Measurements from ENCODE around the gene ADIPOQ.
"Not testable (repeated sequence)": the region's sequence is repeated elsewhere in the genome, so short reads cannot be mapped to it uniquely, and the experiment has no call there.

The ADIPOQ gene

DNA sequence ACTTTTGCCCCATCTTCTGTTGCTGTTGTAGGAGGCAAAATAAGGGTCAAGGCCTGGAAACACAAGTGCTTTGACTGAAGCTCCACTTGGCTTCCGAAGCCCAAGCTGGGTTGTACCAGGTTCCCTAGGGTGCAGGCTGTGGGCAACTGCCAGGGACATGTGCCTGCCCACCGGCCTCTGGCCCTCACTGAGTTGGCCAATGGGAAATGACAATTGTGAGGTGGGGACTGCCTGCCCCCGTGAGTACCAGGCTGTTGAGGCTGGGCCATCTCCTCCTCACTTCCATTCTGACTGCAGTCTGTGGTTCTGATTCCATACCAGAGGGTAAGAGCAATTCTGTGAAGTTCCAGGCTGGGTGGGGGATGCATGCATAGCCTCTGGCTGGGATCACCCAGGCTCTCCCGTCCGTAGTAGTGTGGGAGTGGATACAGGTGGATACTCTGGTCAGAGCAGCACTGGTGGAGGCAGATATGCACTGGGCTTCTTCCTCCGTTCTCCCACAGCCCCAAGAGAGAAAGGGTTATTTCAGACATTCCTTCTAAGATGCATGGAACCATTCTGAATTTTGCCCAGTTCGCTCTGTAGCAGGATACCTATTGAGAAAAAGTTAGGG is at the start of gene ADIPOQ:
Gene ADIPOQ, plus strand, starts transcription at position 285 of the 613 bp plus-strand sequence. CDS start 10,349 bp downstream, outside the sequence.
- no peak within 1 kb of the TSS for H3K4me3 Mint-ChIP-seq
- no peak within 1 kb of the TSS for H3K27ac Mint-ChIP-seq
- H3K4me1 Mint-ChIP-seq: no peaks in the 10 kb centered on the region
- no peaks in the 10 kb centered on the region for H3K9me3 Mint-ChIP-seq
- no peaks in the 10 kb centered on the region for H3K36me3 Mint-ChIP-seq
- peaks cover 1% of the 10 kb centered on the region for H3K27me3 Mint-ChIP-seq

DNA sequence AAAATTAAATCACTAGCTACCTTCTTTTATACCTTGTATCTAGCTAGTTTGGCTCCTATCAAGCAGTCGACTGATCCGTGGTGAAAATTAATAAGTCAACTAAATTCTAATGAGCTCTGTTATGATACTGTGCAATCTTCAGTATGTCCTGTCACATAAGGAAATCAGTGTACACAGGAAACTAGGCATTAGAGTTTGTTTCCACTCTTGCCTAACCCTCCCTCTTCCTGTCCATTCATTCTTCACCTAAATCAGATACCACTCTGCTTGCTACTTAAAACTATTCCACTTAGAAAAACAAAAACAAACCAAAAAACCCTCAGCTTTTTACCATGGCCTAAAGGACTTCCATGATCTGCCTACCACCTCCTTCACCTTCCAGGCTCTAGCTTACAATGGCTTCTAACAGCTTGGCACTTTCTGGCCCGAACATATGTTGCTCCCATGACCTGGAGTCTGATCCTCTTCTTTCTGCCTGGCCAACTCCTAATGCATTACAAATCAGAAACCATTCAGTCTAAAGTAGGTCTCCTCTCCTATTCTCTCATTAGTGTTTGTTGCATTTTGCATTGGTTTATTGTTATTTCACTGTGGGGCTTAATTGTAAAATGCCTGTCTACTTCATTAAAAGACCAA is 44.2 kb upstream of the ADIPOQ start:
- Mint-ChIP-seq H3K4me3 (no peak overlapping the region), H3K27ac (no peak overlapping the region), H3K27me3 (no peaks in the 10 kb centered on the region), H3K36me3 (peaks cover 15% of the 10 kb centered on the region), H3K9me3 (no peaks in the 10 kb centered on the region), H3K4me1 (peaks cover 19% of the 10 kb centered on the region)

DNA sequence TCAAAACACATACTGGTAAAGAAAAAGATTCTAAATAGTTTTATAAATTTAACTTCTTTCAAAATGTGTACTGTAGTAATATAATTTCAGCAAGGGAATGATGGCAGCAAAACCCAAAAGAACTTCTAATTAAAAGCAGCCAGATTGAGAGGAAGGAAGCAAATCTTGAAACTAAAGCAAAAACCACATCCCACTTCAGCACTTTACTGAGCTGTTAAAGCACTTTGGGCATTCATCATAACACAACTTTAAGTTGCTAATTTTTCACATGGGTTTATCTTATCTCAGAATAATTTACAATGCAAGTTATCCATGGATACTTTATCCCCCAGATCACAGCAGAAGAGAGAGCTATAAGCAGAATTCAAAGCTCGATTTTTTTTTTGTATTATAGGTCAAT is 42.2 kb upstream of the ADIPOQ start:
- Mint-ChIP-seq H3K27me3 (no peaks in the 10 kb centered on the region), H3K36me3 (peaks cover 12% of the 10 kb centered on the region), H3K27ac (no peak overlapping the region), H3K4me1 (peaks cover 19% of the 10 kb centered on the region), H3K4me3 (no peak overlapping the region), H3K9me3 (no peaks in the 10 kb centered on the region)

DNA sequence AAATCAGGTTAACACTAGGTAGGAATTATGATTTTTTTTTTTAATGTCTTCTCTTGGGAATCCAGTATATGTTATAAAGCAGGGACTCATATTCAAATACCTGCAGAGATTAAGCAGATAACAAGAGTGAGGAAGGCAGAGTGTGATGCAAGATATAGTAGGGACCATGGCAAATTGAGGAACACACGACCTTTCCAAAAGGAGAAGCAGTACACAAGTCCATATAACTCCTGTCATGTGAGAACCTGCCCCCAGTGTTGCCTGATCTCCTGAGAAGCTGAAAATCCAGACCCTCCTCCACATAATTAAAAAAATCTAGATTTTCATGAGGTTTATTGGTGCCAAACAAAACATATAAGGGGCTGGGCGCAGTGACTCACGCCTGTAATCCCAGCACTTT is 39.8 kb upstream of the ADIPOQ start:
- Mint-ChIP-seq H3K4me1 (peaks cover 30% of the 10 kb centered on the region), H3K4me3 (no peak overlapping the region), H3K27me3 (no peaks in the 10 kb centered on the region), H3K27ac (no peak overlapping the region), H3K36me3 (peaks cover 10% of the 10 kb centered on the region), H3K9me3 (no peaks in the 10 kb centered on the region)

DNA sequence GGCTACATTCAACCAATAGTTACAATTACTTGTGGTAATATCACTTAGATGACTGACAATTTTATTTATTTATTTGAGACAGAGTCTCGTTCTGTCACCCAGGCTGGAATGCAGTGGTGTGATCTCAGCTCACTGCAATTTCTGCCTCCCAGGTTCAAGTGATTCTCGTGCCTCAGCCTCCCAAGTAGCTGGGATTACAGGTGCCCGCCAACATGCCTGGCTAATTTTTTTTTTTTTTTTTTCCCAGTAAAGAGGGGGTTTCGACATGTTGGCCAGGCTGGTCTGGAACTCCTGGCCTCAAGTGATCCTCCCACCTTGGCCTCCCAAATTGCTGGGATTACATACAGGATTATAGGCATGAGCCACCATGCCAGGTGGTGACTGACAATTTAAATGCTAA is 39.1 kb upstream of the ADIPOQ start:
- not testable (repeated sequence) for H3K4me3 Mint-ChIP-seq, H3K27ac Mint-ChIP-seq, H3K36me3 Mint-ChIP-seq, H3K9me3 Mint-ChIP-seq, H3K27me3 Mint-ChIP-seq
- H3K4me1 Mint-ChIP-seq: peaks cover 27% of the 10 kb centered on the region

DNA sequence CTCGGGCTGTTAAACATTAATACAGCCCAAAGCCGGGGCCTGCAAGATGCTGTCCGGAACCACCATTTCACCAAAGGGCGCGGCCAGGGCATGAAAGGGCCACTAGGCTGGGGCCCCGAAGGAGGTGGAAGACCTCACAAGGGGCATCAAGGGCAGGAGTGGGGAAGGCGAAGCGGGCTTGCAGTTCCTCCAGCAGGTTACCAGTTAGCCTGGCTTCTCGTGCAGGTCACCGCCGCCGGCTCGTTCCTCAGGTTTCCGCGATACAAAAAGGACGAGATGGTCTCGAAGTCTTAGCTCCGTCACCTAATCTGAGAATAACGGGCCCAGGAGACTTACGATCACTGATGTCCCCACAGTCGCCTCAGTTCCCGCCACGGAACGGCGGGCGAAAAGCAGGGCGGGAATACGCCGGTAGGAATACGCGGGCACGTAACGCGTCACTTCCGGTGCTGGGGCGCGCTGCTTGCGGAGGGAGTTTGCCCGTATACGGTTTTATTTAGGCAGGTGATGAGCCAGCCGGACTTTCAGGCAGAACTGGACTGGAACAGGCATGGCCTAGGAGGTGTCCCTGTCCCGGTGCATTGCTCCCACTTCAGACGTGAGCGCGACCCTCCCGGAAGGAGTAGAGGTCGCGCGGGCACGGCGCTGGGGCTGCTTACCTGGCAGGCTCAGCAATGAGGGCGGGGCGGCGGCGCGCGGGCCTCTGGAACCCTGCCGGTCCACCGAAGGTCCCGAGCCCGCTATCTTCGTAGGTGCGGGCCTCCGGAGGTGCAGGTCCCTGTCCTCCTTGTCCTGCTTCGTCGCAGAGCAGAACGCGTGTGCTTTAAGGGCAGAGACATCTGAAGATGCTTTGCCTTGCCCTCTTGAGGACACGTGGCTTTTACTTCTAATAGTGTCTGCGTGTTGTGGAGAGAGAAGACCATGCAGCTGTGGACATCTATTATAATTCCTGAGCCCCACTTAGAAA is 36.1 kb upstream of the ADIPOQ start, which contains the start of gene RFC4:
Gene RFC4, minus strand, starts transcription at position 394 of the 967 bp plus-strand sequence. CDS start 1,769 bp downstream, outside the sequence.
- Mint-ChIP-seq H3K27me3 (no peaks in the 10 kb centered on the region), H3K4me3 (peak within 1 kb of the TSS; percentile 92), H3K36me3 (peaks cover 2% of the 10 kb centered on the region), H3K4me1 (peaks cover 11% of the 10 kb centered on the region), H3K9me3 (no peaks in the 10 kb centered on the region), H3K27ac (peak within 1 kb of the TSS; percentile 92)

DNA sequence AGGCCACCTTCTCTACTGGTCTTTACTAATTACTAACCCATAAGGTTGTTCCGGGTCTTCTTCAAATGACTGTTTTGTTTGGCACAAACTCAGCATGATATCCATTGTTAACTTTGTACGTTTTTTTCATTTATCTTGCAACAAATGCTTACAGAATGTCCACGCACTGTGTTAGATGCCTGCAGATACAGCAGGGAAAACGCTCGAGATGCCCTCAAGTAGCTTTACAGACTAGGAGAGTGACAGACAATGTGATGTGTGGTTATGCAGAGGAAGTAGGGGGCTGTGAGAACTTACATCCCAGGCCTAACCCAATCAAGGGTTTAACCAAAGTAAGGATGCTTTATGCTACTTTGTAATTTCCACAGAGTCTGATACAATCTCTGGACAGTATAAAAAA is 35.3 kb upstream of the ADIPOQ start:
- Mint-ChIP-seq H3K4me1 (peaks cover 11% of the 10 kb centered on the region), H3K27ac (peak overlapping the region; percentile 92), H3K4me3 (peak overlapping the region; percentile 92), H3K27me3 (no peaks in the 10 kb centered on the region), H3K36me3 (peaks cover 2% of the 10 kb centered on the region), H3K9me3 (no peaks in the 10 kb centered on the region)

DNA sequence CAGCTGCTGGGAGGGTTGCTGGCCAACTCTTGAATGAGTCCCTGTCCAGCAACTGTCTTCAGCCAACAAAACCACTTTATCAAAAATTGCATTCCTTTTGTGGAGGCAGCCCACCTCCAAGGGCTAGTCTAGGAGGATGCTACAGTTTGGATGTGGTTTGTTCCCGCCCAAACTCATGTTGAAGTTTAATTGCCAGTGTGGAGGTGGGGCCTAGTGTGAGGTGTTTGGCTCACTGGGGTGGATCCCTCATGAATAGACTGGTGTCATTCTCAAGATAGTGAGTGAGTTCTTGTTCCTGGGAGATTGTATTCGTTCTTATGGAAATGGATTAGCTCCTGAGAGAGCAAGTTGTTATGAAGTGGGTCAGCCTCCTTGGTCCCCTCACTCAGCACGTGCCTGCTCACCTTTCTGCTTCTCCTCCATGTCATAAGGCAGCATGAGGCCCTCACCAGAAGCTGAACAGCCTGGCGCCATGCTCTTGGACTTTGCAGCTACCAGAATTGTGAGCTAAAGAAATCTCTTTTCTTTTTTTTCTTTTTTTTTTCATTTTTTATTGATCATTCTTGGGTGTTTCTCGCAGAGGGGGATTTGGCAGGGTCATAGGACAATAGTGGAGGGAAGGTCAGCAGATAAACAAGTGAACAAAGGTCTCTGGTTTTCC is 32.0 kb upstream of the ADIPOQ start:
- H3K27ac Mint-ChIP-seq: no peak overlapping the region
- peaks cover 11% of the 10 kb centered on the region for H3K4me1 Mint-ChIP-seq
- no peak overlapping the region for H3K4me3 Mint-ChIP-seq
- H3K36me3 Mint-ChIP-seq: no peaks in the 10 kb centered on the region
- peaks cover 2% of the 10 kb centered on the region for H3K27me3 Mint-ChIP-seq
- no peaks in the 10 kb centered on the region for H3K9me3 Mint-ChIP-seq

DNA sequence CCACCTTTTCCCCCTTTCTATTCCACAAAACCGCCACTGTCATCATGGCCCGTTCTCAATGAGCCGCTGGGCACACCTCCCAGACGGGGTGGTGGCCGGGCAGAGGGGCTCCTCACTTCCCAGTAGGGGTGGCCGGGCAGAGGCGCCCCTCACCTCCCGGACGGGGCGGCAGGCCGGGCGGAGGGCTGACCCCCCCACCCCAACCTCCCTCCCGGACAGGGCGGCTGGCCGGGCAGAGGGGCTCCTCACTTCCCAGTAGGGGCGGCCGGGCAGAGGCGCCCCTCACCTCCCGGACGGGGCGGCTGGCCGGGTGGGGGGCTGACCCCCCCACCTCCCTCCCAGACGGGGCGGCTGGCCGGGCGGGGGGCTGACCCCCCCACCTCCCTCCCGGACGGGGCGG is 31.2 kb upstream of the ADIPOQ start:
- H3K36me3 Mint-ChIP-seq, H3K9me3 Mint-ChIP-seq, H3K27me3 Mint-ChIP-seq, H3K27ac Mint-ChIP-seq, H3K4me3 Mint-ChIP-seq: not testable (repeated sequence)
- peaks cover 11% of the 10 kb centered on the region for H3K4me1 Mint-ChIP-seq

DNA sequence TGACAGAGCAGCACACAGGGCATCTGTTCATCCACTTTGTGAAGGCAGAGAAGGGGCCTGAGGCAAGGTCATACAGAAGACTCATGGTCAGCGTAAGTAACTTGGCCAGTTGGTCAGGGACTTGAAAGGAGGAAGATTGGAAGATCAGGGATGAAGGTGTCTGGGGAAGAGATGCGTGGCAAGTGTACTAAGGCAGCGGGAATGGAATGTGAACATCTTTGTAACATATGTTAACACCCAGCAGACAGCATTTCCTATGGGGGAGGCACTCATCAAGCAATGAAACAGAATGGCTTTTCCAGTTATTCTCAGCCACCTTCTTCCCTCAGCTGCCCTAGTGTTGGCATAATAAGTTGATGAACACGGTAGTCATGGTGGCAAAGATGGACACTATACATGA is 28.4 kb upstream of the ADIPOQ start:
- Mint-ChIP-seq H3K9me3 (no peaks in the 10 kb centered on the region), H3K36me3 (no peaks in the 10 kb centered on the region), H3K27ac (no peak overlapping the region), H3K27me3 (peaks cover 2% of the 10 kb centered on the region), H3K4me3 (no peak overlapping the region), H3K4me1 (no peaks in the 10 kb centered on the region)

DNA sequence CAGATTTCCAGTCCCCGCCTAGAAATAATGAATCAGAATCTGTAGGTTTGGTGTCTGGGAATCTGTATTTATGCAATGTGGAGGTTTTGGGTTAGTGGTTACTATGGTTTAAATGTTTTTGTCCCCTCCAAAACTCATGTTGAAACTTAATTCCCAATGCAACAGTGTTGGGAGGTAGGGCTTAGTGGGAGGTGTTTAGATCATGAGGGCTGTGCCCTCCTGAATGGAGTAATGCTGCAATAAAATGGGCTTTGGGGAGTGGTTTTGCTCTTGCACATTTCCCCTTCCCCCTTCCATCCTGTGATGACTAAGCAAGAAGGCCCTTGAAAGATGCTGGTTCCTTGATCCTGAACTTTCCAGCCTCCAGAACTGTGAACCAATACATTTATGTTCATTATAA is 27.1 kb upstream of the ADIPOQ start:
- H3K27ac Mint-ChIP-seq: no peak overlapping the region
- peaks cover 2% of the 10 kb centered on the region for H3K27me3 Mint-ChIP-seq
- H3K9me3 Mint-ChIP-seq: no peaks in the 10 kb centered on the region
- H3K4me1 Mint-ChIP-seq: no peaks in the 10 kb centered on the region
- H3K36me3 Mint-ChIP-seq: no peaks in the 10 kb centered on the region
- no peak overlapping the region for H3K4me3 Mint-ChIP-seq

DNA sequence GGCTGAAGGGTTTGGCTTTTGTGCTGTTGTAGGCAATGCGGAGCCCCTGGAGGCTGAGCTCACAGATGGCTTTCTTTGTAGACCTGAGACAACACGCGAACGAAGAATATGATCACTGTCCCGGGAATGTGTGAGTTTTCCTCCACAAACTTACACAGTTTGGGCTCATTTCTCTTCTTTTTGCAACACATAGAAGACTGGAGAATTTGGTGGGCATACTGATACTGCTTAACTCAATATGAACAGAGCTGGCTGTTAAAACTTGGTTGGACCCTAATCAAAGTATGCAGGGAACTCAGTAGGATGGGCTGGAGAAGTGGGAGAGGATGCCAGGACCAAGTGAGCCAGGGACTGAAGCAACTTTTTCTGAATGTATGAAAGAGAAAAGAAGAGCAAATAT is 24.0 kb upstream of the ADIPOQ start:
- no peaks in the 10 kb centered on the region for H3K4me1 Mint-ChIP-seq
- H3K27ac Mint-ChIP-seq: no peak overlapping the region
- no peaks in the 10 kb centered on the region for H3K36me3 Mint-ChIP-seq
- no peak overlapping the region for H3K4me3 Mint-ChIP-seq
- H3K9me3 Mint-ChIP-seq: no peaks in the 10 kb centered on the region
- no peaks in the 10 kb centered on the region for H3K27me3 Mint-ChIP-seq

DNA sequence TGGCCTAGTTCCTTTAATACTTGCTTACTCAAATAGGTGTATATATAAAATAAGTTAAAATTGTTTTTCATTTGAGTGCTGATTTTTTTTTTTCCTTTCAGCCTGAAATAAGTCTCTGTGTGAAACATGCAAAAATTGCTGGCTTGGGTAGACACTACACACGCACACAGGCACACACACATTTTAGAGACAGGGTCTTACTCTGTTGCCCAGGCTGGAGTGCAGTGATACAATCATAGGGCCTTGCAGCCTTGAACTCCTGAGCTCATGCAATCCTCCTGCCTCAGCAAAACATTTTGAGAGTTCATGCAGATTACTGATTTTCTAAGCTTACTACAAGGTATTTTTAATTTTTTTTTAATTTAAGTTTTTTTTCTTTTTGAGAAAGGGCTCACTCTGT is 23.6 kb upstream of the ADIPOQ start:
- peaks cover under 1% of the 10 kb centered on the region for H3K27me3 Mint-ChIP-seq
- no peak overlapping the region for H3K27ac Mint-ChIP-seq
- no peaks in the 10 kb centered on the region for H3K4me1 Mint-ChIP-seq

DNA sequence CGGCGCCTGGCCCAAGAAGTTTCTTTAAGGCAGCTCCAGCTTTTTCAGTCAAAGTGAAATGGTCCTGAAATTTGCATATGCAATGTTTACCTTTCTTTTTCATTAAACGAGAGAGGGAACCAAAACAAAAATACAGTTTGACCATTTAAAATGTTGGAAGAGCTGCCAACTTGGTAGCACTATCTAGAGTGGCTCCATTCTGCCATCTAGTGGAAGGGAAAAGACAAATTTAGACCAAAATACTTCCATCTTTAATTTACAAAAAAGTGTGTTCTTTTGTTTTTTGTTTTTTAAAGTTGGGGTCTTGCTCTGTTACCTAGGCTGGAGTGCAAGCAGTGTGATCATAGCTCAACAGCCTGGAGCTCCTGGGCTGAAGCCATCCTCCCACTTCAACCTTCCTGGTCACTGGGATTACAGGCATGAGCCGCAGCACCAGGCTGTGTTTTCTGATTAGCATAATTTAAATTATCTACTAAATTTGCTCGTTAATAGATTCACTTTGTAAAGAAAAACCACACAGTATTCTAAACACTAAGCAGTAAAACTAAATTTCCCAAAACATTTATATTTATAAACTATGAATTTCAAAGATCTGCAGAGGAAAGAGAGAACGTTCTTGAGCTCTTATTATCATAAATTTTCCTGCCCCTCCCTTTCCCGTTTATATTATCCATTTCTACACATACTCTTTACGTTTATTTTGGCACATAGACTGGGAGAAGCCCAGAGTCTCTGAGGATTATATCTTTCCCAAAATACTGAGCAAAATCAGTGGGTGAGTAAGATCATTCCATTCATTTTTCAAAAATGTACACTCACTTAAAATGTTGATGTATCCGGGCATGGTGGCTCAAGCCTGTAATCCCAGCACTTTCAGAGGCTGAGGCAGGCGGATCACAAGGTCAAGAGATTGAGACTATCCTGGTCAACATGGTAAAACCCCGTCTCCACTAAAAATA is 20.8 kb upstream of the ADIPOQ start:
- peaks cover 9% of the 10 kb centered on the region for H3K27me3 Mint-ChIP-seq
- no peaks in the 10 kb centered on the region for H3K36me3 Mint-ChIP-seq
- peaks cover 17% of the 10 kb centered on the region for H3K4me1 Mint-ChIP-seq
- H3K4me3 Mint-ChIP-seq: no peak overlapping the region
- H3K27ac Mint-ChIP-seq: no peak overlapping the region
- no peaks in the 10 kb centered on the region for H3K9me3 Mint-ChIP-seq

More for the DNA sequence above, 23.6 kb upstream of the ADIPOQ start:
- Mint-ChIP-seq H3K36me3 (no peaks in the 10 kb centered on the region), H3K4me3 (no peak overlapping the region), H3K9me3 (no peaks in the 10 kb centered on the region)

DNA sequence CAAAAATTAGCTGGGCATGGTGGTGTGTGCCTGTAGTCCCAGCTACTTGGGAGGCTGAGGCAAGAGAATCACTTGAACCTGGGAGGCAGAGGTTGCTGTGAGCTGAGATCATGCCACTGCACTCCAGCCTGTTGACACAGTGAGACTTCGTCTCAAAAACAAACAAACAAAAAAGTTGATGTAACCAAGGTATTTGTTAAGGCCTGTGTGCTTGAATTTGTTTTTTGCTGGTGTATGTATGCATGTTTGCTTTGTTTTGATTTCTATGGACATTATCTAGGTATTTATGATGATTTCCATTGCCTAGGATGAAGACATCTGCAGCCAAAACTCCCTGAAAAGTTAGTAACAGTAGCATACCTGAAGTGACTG is 20.1 kb upstream of the ADIPOQ start:
- H3K4me1 Mint-ChIP-seq: peaks cover 17% of the 10 kb centered on the region
- not testable (repeated sequence) for H3K9me3 Mint-ChIP-seq, H3K4me3 Mint-ChIP-seq, H3K36me3 Mint-ChIP-seq, H3K27ac Mint-ChIP-seq, H3K27me3 Mint-ChIP-seq

All from activated naive CD4-positive, alpha-beta T cell treated with anti-CD3 and anti-CD28 coated beads, Interleukin-2, amount 50 U/mL, for 24 hours (primary cell).